ENCODE data around the gene SEC14L3. TPM values are rescaled to one million over a fixed set of nuclear protein-coding genes. Genes with fewer than 3 reads are reported as not detected.

SEC14L3 gene
- total and polyA plus RNA-seq, 2 donors (not counting 1 experiment from before 2014, with no cell fraction given): not detected

DNA sequence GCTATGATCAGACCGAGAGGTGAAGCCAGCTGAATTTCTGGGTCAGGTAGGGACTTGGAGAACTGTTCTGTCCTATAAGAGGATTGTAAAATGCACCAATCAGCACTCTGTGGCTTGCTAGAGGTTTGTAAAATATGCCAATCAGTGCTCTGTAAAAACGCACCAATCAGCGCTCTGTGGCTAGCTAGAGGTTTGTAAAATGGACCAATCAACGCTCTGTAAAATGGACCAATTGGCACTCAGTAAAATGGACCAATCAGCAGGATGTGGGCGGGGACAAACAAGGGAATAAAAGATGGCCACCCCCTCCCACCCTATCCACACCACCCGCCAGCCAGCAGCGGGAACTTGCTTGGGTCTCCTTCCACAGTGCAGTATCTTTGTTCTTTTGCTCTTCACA is 40.1 kb upstream of the SEC14L3 start:
- Mint-ChIP-seq H3K27ac (no peak overlapping the region), H3K27me3 (peaks cover 2% of the 10 kb centered on the region)
- 97% methylated on average over 6 of the region's 7 CpGs for WGBS (ENCODE audit: insufficient coverage)

GRCh38 chr22:30511109-30511508 is 39.3 kb upstream of the SEC14L3 start:
- TF ChIP-seq EZH2 (IDR thresholded peaks at IDR 0.05; ENCODE audit: borderline replicate concordance, insufficient read depth, low read depth, low read length, poor library complexity, severe bottlenecking) (no peak), CTCF (IDR thresholded peaks at IDR 0.05) (no peak)
- Histone ChIP-seq H3K27ac (ENCODE audit: low read length in 2 of 2) (no peak overlapping the region), H3K36me3 (replicated peaks in 1 of 2; ENCODE audit: control extremely low read depth in 1 of 2, control insufficient read depth in 1 of 2, extremely low read depth in 1 of 2, insufficient read depth in 2 of 2, low read length in 1 of 2) (no peaks in the 10 kb centered on the region), H3K9ac (ENCODE audit: low read length) (no peak overlapping the region), H2AFZ (ENCODE audit: insufficient read depth, low read depth, low read length, poor library complexity, severe bottlenecking) (no peak overlapping the region), H3K4me2 (replicated peaks; ENCODE audit: low read depth, low read length, poor library complexity, severe bottlenecking) (no peak overlapping the region), H3K4me3 (ENCODE audit: control extremely low read depth in 1 of 5, extremely low read depth in 1 of 5, insufficient read depth in 1 of 5, low read depth in 2 of 5, low read length in 4 of 5) (no peak overlapping the region), H3K9me3 (ENCODE audit: control extremely low read depth in 1 of 3, control insufficient read depth in 2 of 3, insufficient read depth in 1 of 3, low read length in 2 of 3) (peaks cover 0 to 11% (median 0%) of the 10 kb centered on the region in 3 donors), H4K20me1 (ENCODE audit: control insufficient read depth, insufficient read depth, low read length, poor library complexity, severe bottlenecking) (no peaks in the 10 kb centered on the region), H3K4me1 (ENCODE audit: control insufficient read depth in 2 of 2, insufficient read depth in 2 of 2, low read length in 2 of 2) (no peaks in the 10 kb centered on the region), H3K27me3 (replicated peaks in 1 of 4; ENCODE audit: control extremely low read depth in 1 of 4, control insufficient read depth in 3 of 4, insufficient read depth in 4 of 4, low read length in 3 of 4) (peaks cover 0 to 5% (median 2%) of the 10 kb centered on the region in 4 experiments), H3K79me2 (ENCODE audit: control insufficient read depth, insufficient read depth, low read length) (no peaks in the 10 kb centered on the region)
- H3K4me3 Mint-ChIP-seq: no peak overlapping the region
- DNase-seq: no peak
- 97% methylated on average over 9 of the region's 9 CpGs for WGBS (ENCODE audit: insufficient coverage)
- intact Hi-C loops (cut with micrococcal nuclease): no loop called here
- no peaks in the 10 kb centered on the region for H3K9me3 Mint-ChIP-seq (ENCODE audit: insufficient read depth)
- H3K4me1 Mint-ChIP-seq: no peaks in the 10 kb centered on the region
- ATAC-seq (ENCODE audit: low read depth): no peak
- ChIA-PET POLR2A (no interaction called here), CTCF (no interaction called here)
- peaks cover 4% of the 10 kb centered on the region for H3K27me3 Mint-ChIP-seq
- H3K27ac Mint-ChIP-seq: no peak overlapping the region

More for the DNA sequence above, 40.1 kb upstream of the SEC14L3 start:
- ChIA-PET POLR2A (no interaction called here), CTCF (no interaction called here)
- no peaks in the 10 kb centered on the region for H4K20me1 ChIP-seq (ENCODE audit: control insufficient read depth, insufficient read depth, low read length, poor library complexity, severe bottlenecking)
- no peaks in the 10 kb centered on the region for H3K36me3 ChIP-seq (replicated peaks in 1 of 2; ENCODE audit: control extremely low read depth in 1 of 2, control insufficient read depth in 1 of 2, extremely low read depth in 1 of 2, insufficient read depth in 2 of 2, low read length in 1 of 2)
- intact Hi-C loops (cut with micrococcal nuclease): no loop called here
- ATAC-seq (ENCODE audit: low read depth) (no peak), DNase-seq (no peak)
- H3K4me1 ChIP-seq (ENCODE audit: control insufficient read depth in 2 of 2, insufficient read depth in 2 of 2, low read length in 2 of 2): no peaks in the 10 kb centered on the region
- H3K27ac ChIP-seq (ENCODE audit: low read length in 2 of 2): no peak overlapping the region
- no peak overlapping the region for H3K9ac ChIP-seq (ENCODE audit: low read length)
- no peaks in the 10 kb centered on the region for H3K4me1 Mint-ChIP-seq
- H3K4me3 ChIP-seq (ENCODE audit: control extremely low read depth in 1 of 5, extremely low read depth in 1 of 5, insufficient read depth in 1 of 5, low read depth in 2 of 5, low read length in 4 of 5): no peak overlapping the region
- TF ChIP-seq CTCF (IDR thresholded peaks at IDR 0.05) (no peak), EZH2 (IDR thresholded peaks at IDR 0.05; ENCODE audit: borderline replicate concordance, insufficient read depth, low read depth, low read length, poor library complexity, severe bottlenecking) (no peak)
- H3K9me3 Mint-ChIP-seq (ENCODE audit: insufficient read depth): no peaks in the 10 kb centered on the region
- no peak overlapping the region for H2AFZ ChIP-seq (ENCODE audit: insufficient read depth, low read depth, low read length, poor library complexity, severe bottlenecking)
- no peaks in the 10 kb centered on the region for H3K27me3 ChIP-seq (replicated peaks in 1 of 4; ENCODE audit: control extremely low read depth in 1 of 4, control insufficient read depth in 3 of 4, insufficient read depth in 4 of 4, low read length in 3 of 4)
- no peaks in the 10 kb centered on the region for H3K79me2 ChIP-seq (ENCODE audit: control insufficient read depth, insufficient read depth, low read length)
- no peak overlapping the region for H3K4me2 ChIP-seq (replicated peaks; ENCODE audit: low read depth, low read length, poor library complexity, severe bottlenecking)
- no peak overlapping the region for H3K4me3 Mint-ChIP-seq
- peaks cover 0 to 11% (median 0%) of the 10 kb centered on the region in 3 donors for H3K9me3 ChIP-seq (ENCODE audit: control extremely low read depth in 1 of 3, control insufficient read depth in 2 of 3, insufficient read depth in 1 of 3, low read length in 2 of 3)
